Stomach smooth muscle (tissue), 2 donors: ENCODE measurements around the gene RHOC.

Source experiments
- H3K27ac ChIP-seq: one replicate; pipeline ENCODE4 v1.7.0; 2013; ENCODE audit warnings: mild to moderate bottlenecking, low read length, inconsistent platforms
- H3K27me3 ChIP-seq, 2 donors: one replicate each; pipeline ENCODE4 v1.7.0; 2013; ENCODE audit warnings: low read length in 2 of 2; ENCODE audit not compliant: insufficient read depth in 2 of 2, control insufficient read depth in 1 of 2
- H3K36me3 ChIP-seq, 2 donors: one replicate each; pipeline ENCODE4 v1.7.0; 2013; ENCODE audit warnings: low read length in 2 of 2; ENCODE audit not compliant: control insufficient read depth in 2 of 2, insufficient read depth in 2 of 2
- H3K4me1 ChIP-seq: one replicate; pipeline ENCODE4 v1.7.0; 2013; ENCODE audit warnings: low read length; ENCODE audit not compliant: control insufficient read depth, insufficient read depth
- H3K4me3 ChIP-seq, 2 donors: one replicate each; pipeline ENCODE4 v1.7.0; 2013; ENCODE audit warnings: low read length in 2 of 2
- H3K9ac ChIP-seq, 2 donors: one replicate each; pipeline ENCODE4 v1.7.0; 2013; ENCODE audit warnings: low read length in 2 of 2, mild to moderate bottlenecking in 1 of 2
- H3K9me3 ChIP-seq, 2 donors: one replicate each; pipeline ENCODE4 v1.7.0; 2013; ENCODE audit warnings: low read length in 2 of 2; ENCODE audit not compliant: control insufficient read depth in 2 of 2
- donor health status: healthy.
- donor health status: Pancreatic carcinoma.

RHOC gene

GRCh38 chr1:112676543-112676942 is 30.4 kb downstream of the RHOC start:
- H3K4me3 ChIP-seq = no peak overlapping the region

DNA sequence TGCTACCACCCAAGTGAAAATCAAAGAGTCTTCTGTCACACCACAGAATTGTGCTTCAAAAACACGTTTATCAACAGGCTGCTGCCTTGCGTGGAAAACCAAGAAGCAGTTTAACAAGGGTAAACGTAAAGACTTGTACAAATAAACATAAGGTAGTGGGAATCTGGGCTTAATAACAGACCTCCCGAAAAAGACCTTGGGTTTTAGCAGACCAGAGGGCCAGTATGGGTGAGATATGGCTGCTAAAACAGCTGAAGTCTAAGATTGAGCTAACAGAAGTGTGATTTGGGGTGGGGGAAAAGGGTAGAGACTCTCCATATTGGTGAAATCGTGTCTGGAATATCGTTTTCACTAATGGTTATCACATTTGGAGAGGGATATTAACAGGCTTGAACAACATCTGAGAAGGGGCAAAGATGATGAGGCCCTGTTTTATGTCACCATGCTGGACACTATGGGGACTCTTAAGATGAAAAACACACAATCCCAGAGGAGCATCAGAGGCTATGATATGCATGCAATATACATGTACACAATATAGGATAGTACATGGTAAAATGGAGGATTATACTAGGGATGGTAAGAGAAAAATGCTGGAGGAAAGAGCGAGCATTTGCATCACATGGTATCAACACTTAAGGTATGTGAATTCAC is 31.1 kb downstream of the RHOC start:
- peak overlapping the region; percentile 82 to 85 for H3K9ac ChIP-seq
- no peaks in the 10 kb centered on the region for H3K9me3 ChIP-seq
- H3K4me3 ChIP-seq = peak overlapping the region; percentile 78 to 85
- H3K27ac ChIP-seq = peak overlapping the region; percentile 81
- H3K4me1 ChIP-seq = peaks cover 15% of the 10 kb centered on the region
- peaks cover 3 to 5% of the 10 kb centered on the region in 2 donors for H3K36me3 ChIP-seq
- no peaks in the 10 kb centered on the region for H3K27me3 ChIP-seq

More at GRCh38 chr1:112676543-112676942, 30.4 kb downstream of the RHOC start:
- H3K9ac ChIP-seq = no peak overlapping the region
- peaks cover 15% of the 10 kb centered on the region for H3K4me1 ChIP-seq
- H3K36me3 ChIP-seq = peaks cover 3 to 4% of the 10 kb centered on the region in 2 donors
- no peaks in the 10 kb centered on the region for H3K27me3 ChIP-seq
- no peak overlapping the region for H3K27ac ChIP-seq
- H3K9me3 ChIP-seq = no peaks in the 10 kb centered on the region

GRCh38 chr1:112674986-112675727 is 31.8 kb downstream of the RHOC start:
- H3K27me3 ChIP-seq = no peaks in the 10 kb centered on the region
- H3K27ac ChIP-seq = peak overlapping the region; percentile 81
- peak overlapping the region; percentile 82 to 85 for H3K9ac ChIP-seq
- H3K4me1 ChIP-seq = peaks cover 15% of the 10 kb centered on the region
- peaks cover 3 to 7% of the 10 kb centered on the region in 2 donors for H3K36me3 ChIP-seq
- no peaks in the 10 kb centered on the region for H3K9me3 ChIP-seq
- peak overlapping the region; percentile 78 to 85 for H3K4me3 ChIP-seq

DNA sequence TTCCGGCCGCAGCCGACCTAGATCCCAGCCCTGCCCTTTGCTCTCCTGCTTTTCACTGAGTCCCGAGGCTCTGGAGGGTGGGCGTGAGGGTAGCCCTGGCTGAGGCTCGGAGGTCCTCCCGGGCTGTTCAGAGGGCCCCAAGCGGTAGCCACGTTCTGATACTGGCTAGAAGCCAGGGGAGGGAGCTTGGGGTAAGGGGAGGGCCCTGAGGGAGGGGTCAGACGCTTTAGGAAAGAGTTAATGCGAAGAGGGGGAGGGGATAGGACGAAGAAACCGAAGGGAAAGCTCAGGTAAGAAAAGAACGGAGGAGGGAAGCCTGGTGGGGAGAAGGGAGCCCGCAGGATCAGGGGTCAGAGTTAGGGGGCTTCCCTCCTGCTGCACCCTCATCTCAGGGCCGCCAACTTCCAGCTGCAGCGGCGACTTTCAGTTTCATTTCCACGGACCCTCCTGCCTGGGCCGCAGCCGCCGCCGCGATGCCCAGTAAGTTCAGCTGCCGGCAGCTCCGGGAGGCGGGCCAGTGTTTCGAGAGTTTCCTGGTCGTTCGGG is 32.4 kb downstream of the RHOC start, which contains the start of gene MOV10:
Gene MOV10 (plus strand): TSS at position 220 of the 546 bp plus-strand sequence. CDS start 254 bp downstream, at position 474.
- no peaks in the 10 kb centered on the region for H3K27me3 ChIP-seq
- peak within 1 kb of the TSS; percentile 81 for H3K27ac ChIP-seq
- peak within 1 kb of the TSS; percentile 82 to 85 for H3K9ac ChIP-seq
- H3K4me3 ChIP-seq = peak within 1 kb of the TSS; percentile 78 to 85
- peaks cover 15% of the 10 kb centered on the region for H3K4me1 ChIP-seq
- H3K9me3 ChIP-seq = no peaks in the 10 kb centered on the region
- peaks cover 7 to 11% of the 10 kb centered on the region in 2 donors for H3K36me3 ChIP-seq

- Histone ChIP-seq H3K4me3 (peak overlapping the region; percentile 78 to 85), H3K27ac (peak overlapping the region; percentile 81)
These were observed 33.1 kb downstream of the RHOC start for GRCh38 chr1:112673592-112674439.

GRCh38 chr1:112672842-112673241 is 34.1 kb downstream of the RHOC start:
- Histone ChIP-seq H3K27ac (no peak overlapping the region), H3K4me1 (peaks cover 15% of the 10 kb centered on the region), H3K9me3 (no peaks in the 10 kb centered on the region), H3K9ac (no peak overlapping the region), H3K36me3 (peaks cover 10 to 17% of the 10 kb centered on the region in 2 donors), H3K27me3 (no peaks in the 10 kb centered on the region), H3K4me3 (no peak overlapping the region)

More at GRCh38 chr1:112673592-112674439, 33.1 kb downstream of the RHOC start:
- H3K9me3 ChIP-seq = no peaks in the 10 kb centered on the region
- H3K9ac ChIP-seq = peak overlapping the region; percentile 82 to 85
- no peaks in the 10 kb centered on the region for H3K27me3 ChIP-seq
- peaks cover 15% of the 10 kb centered on the region for H3K4me1 ChIP-seq
- peaks cover 10 to 17% of the 10 kb centered on the region in 2 donors for H3K36me3 ChIP-seq

DNA sequence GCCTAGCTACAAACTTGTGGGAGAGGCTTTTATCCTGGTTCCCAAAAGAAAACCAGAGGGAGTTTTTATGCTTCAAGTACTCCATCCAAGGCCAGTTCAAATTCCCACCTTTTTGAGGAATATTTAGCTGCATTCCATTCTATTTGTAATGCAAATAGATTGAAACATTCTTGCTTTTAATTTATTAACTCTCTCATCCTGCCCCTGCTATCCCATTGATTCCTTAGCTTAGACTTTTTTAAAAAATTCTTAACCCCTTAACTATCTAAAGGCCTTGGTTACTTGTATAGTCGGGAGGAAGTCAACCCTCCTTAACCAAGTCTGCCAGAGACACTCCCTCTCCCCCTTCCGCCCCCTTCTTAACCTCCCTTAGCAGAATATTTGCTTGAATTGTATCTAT is 34.9 kb downstream of the RHOC start:
- no peaks in the 10 kb centered on the region for H3K27me3 ChIP-seq
- H3K27ac ChIP-seq = no peak overlapping the region
- peaks cover 15% of the 10 kb centered on the region for H3K4me1 ChIP-seq
- no peak overlapping the region for H3K9ac ChIP-seq
- no peaks in the 10 kb centered on the region for H3K9me3 ChIP-seq
- peaks cover 13 to 20% of the 10 kb centered on the region in 2 donors for H3K36me3 ChIP-seq
- no peak overlapping the region for H3K4me3 ChIP-seq

- Histone ChIP-seq H3K27me3 (no peaks in the 10 kb centered on the region), H3K9ac (no peak overlapping the region), H3K4me1 (no peaks in the 10 kb centered on the region), H3K36me3 (peaks cover 19 to 31% of the 10 kb centered on the region in 2 donors), H3K27ac (no peak overlapping the region), H3K9me3 (no peaks in the 10 kb centered on the region), H3K4me3 (no peak overlapping the region)
These were observed 40.0 kb downstream of the RHOC start for GRCh38 chr1:112666946-112667345.

DNA sequence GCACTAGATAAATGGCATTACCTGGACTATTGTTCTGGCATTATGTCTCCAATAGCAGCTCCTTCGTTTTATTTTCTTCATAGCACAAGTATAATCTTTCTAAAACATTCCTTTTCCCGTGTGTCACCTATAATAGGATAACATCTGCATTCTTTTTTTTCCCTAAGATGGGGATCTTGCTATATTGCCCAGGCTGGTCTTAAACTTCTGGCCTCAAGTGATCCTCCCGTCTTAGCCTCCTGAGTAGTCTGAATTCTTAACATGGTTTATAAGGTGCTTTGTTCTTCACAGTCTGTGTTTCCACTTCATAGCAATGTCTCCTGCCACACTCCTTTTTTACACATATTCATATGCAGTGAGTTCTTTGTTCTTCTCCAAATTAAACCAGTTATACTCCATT is 41.1 kb downstream of the RHOC start:
- Histone ChIP-seq H3K4me1 (no peaks in the 10 kb centered on the region), H3K27me3 (no peaks in the 10 kb centered on the region), H3K9ac (no peak overlapping the region), H3K9me3 (no peaks in the 10 kb centered on the region), H3K36me3 (peaks cover 24 to 34% of the 10 kb centered on the region in 2 donors), H3K27ac (no peak overlapping the region), H3K4me3 (no peak overlapping the region)

DNA sequence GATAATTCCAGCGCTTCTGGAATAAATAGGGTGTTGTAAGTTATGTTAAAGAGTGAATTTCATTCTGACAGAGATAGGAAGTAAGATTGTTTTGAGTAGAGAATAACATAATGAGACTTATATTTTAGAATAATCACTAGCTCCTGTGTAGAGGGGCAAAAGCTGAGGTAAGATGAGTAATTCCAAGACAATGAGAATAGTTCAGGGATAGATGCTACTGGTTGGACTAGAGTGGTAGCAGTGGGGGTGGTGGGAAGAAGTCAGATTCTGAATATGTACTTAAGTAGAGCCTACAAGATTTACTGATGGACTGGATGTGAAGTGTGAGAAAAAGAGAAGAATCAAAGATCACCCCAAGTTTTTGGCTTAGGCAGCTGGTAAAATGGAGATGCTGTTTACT is 55.7 kb downstream of the RHOC start:
- Histone ChIP-seq H3K27me3 (no peaks in the 10 kb centered on the region), H3K36me3 (peaks cover 8% of the 10 kb centered on the region in 2 donors)

More for the DNA sequence above, 55.7 kb downstream of the RHOC start:
- H3K4me1 ChIP-seq = no peaks in the 10 kb centered on the region
- no peak overlapping the region for H3K4me3 ChIP-seq
- no peak overlapping the region for H3K9ac ChIP-seq
- H3K27ac ChIP-seq = no peak overlapping the region
- H3K9me3 ChIP-seq = no peaks in the 10 kb centered on the region
